Vagina (tissue), 2 donors: ENCODE data around the gene C2CD2. TPM values are rescaled to one million over a fixed set of nuclear protein-coding genes. Genes with fewer than 3 reads are reported as not detected.

Source experiments
- DNase-seq, 2 donors: peaks; one replicate each; pipeline ENCODE4 v3.0.0-alpha.2; 2017; ENCODE audit errors: extremely low spot score in 2 of 2
- H3K27ac ChIP-seq: fragments of 200-600 bp; sonication (generic); one replicate; pipeline ENCODE4 v1.5.1; 2019
- H3K27me3 ChIP-seq: fragments of 200-600 bp; sonication (generic); one replicate; pipeline ENCODE4 v1.5.1; 2019
- H3K36me3 ChIP-seq, 2 donors: fragments of 200-600 bp; sonication (generic); one replicate each; pipeline ENCODE4 v1.5.1; 2017 to 2019
- H3K4me1 ChIP-seq: fragments of 200-600 bp; sonication (generic); one replicate; pipeline ENCODE4 v1.5.1; 2019
- H3K4me3 ChIP-seq, 2 donors: fragments of 200-600 bp; sonication (generic); 1 replicate in 1 of 2; 2 replicates in 1 of 2; pipeline ENCODE4 v1.5.1; 2016 to 2019
- H3K9me3 ChIP-seq: fragments of 200-600 bp; sonication (generic); one replicate; pipeline ENCODE4 v1.5.1; 2019
- POLR2A ChIP-seq, 2 donors: fragments of 450-650 bp; IDR thresholded peaks; one replicate each; pipeline ENCODE4 v1.6.1; 2017; ENCODE audit warnings: antibody characterized with exemption in 2 of 2, mild to moderate bottlenecking in 2 of 2, moderate library complexity in 2 of 2
- POLR2AphosphoS5 ChIP-seq, 2 donors: sonication (generic); formaldehyde crosslinking; IDR thresholded peaks; one replicate each; pipeline ENCODE4 v1.9.0; 2017; ENCODE audit warnings: antibody characterized with exemption in 2 of 2, mild to moderate bottlenecking in 2 of 2, low read depth in 1 of 2; ENCODE audit not compliant: insufficient read depth in 1 of 2
- intact Hi-C: fragments of 100-400 bp; cut with DNase I; formaldehyde crosslinking; loops from one replicate; pipeline ENCODE4 v1.15.1; 2023
- total RNA-seq: library from RNA; depleted of rRNA; stranded (reverse); fragments of >200 nt; gene quantifications from one replicate; pipeline ENCODE4 v1.2.3, GENCODE V29; 2016
- TF ChIP-seq, protein P1 (sequence below), 3 experiments: fragments of 450-650 bp in 2 of 3; fragments of 200-600 bp in 1 of 3; sonication (generic) in 1 of 3; IDR thresholded peaks; one replicate each; pipeline ENCODE4 v1.5.1; 2017 to 2019; ENCODE audit warnings: antibody characterized with exemption in 3 of 3, mild to moderate bottlenecking in 2 of 3, moderate library complexity in 2 of 3

The C2CD2 gene
- total RNA-seq, 1 donor from 2014 or later, result 36.1 TPM

DNA sequence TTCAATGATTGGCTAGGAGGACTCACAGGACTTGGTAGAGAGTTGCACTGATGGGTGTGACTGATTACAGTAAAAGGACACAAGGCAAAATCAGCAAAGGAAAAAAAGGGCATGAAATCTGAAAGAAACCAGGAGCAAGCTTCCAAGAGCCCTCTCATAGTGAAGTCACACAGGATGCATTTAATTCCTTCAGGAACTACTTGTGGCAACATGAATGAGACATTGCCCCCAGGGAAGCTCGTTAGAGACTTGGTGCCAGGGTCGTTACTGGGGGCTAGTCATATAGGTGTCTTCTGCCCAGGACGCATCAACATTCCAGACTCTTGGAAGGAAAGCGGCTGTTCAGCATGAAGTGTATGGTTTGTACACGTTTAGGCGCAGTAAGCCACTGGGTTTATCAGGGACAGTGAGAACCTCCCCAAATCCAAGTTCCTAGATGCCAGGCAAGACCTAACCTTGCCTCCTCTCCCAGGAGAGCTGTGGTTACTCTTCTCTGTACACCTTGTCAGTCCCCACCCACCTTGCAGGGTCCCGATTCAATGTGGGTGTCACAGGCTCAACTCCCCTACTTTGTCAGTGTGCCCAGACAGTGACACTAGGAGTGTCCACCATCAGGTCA is 26.0 kb upstream of the C2CD2 start:
- intact Hi-C loops, result no loop called here
- TF ChIP-seq, protein P1, sequence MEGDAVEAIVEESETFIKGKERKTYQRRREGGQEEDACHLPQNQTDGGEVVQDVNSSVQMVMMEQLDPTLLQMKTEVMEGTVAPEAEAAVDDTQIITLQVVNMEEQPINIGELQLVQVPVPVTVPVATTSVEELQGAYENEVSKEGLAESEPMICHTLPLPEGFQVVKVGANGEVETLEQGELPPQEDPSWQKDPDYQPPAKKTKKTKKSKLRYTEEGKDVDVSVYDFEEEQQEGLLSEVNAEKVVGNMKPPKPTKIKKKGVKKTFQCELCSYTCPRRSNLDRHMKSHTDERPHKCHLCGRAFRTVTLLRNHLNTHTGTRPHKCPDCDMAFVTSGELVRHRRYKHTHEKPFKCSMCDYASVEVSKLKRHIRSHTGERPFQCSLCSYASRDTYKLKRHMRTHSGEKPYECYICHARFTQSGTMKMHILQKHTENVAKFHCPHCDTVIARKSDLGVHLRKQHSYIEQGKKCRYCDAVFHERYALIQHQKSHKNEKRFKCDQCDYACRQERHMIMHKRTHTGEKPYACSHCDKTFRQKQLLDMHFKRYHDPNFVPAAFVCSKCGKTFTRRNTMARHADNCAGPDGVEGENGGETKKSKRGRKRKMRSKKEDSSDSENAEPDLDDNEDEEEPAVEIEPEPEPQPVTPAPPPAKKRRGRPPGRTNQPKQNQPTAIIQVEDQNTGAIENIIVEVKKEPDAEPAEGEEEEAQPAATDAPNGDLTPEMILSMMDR (IDR thresholded peaks at IDR 0.05), result no peak
- no peak for TF ChIP-seq POLR2AphosphoS5 (IDR thresholded peaks at IDR 0.05; ENCODE audit: insufficient read depth in 1 of 2, low read depth in 1 of 2)
- TF ChIP-seq POLR2A (IDR thresholded peaks at IDR 0.05), result no peak
- Histone ChIP-seq H3K27me3 (no peaks in the 10 kb centered on the region), H3K27ac (no peak overlapping the region), H3K36me3 (no peaks in the 10 kb centered on the region), H3K4me3 (no peak overlapping the region), H3K4me1 (peaks cover 9% of the 10 kb centered on the region), H3K9me3 (no peaks in the 10 kb centered on the region)
- DNase-seq, result peak in 1 of 2 donors; percentile 71

GRCh38 chr21:41979335-41979734 is 25.5 kb upstream of the C2CD2 start:
- H3K27ac ChIP-seq, result no peak overlapping the region
- H3K36me3 ChIP-seq, result no peaks in the 10 kb centered on the region
- H3K27me3 ChIP-seq, result no peaks in the 10 kb centered on the region
- DNase-seq, result no peak
- TF ChIP-seq POLR2A (IDR thresholded peaks at IDR 0.05) (no peak), POLR2AphosphoS5 (IDR thresholded peaks at IDR 0.05; ENCODE audit: insufficient read depth in 1 of 2, low read depth in 1 of 2) (no peak)
- TF ChIP-seq, protein P1 (IDR thresholded peaks at IDR 0.05), result no peak
- intact Hi-C loops, result no loop called here
- H3K4me3 ChIP-seq, result no peak overlapping the region
- peaks cover 11% of the 10 kb centered on the region for H3K4me1 ChIP-seq
- no peaks in the 10 kb centered on the region for H3K9me3 ChIP-seq

- Histone ChIP-seq H3K36me3 (no peaks in the 10 kb centered on the region), H3K4me3 (no peak overlapping the region), H3K27ac (no peak overlapping the region), H3K4me1 (peaks cover 20% of the 10 kb centered on the region), H3K9me3 (no peaks in the 10 kb centered on the region), H3K27me3 (no peaks in the 10 kb centered on the region)
- TF ChIP-seq POLR2A (IDR thresholded peaks at IDR 0.05), result no peak
- TF ChIP-seq, protein P1 (IDR thresholded peaks at IDR 0.05), result no peak
- TF ChIP-seq POLR2AphosphoS5 (IDR thresholded peaks at IDR 0.05; ENCODE audit: insufficient read depth in 1 of 2, low read depth in 1 of 2), result no peak
- intact Hi-C loops, result no loop called here
- DNase-seq, result peak in 1 of 2 donors; percentile 64
These were observed 23.5 kb upstream of the C2CD2 start for GRCh38 chr21:41977034-41977950.

DNA sequence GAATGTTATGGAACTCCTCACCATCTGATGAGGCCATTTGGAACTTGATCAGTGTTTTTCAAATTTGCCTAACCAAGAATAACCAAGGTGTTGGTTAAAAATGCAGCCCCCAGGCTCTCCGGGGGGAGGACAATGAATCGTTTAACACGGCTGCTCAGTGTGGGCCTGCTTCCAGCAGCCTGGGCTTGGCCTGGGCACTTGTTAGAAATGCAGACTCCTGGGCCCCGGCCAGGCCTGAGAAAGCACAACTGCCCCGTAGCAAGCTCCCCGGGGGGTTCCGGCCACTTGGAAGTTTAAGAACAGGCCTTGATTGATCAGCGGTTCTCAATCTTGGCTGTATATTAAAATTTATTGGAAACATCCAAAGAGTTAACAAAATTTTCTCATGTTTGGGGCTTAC is 22.8 kb upstream of the C2CD2 start:
- Histone ChIP-seq H3K27ac (no peak overlapping the region), H3K36me3 (no peaks in the 10 kb centered on the region), H3K4me1 (peaks cover 20% of the 10 kb centered on the region), H3K4me3 (no peak overlapping the region), H3K27me3 (no peaks in the 10 kb centered on the region), H3K9me3 (no peaks in the 10 kb centered on the region)
- TF ChIP-seq POLR2AphosphoS5 (IDR thresholded peaks at IDR 0.05; ENCODE audit: insufficient read depth in 1 of 2, low read depth in 1 of 2) (no peak), POLR2A (IDR thresholded peaks at IDR 0.05) (no peak)
- TF ChIP-seq, protein P1 (IDR thresholded peaks at IDR 0.05), result no peak
- no peak for DNase-seq
- intact Hi-C loops, result no loop called here
